T-helper 2 cell treated with Interferon-gamma antibody and Interleukin-4, amounts not matched to agents 100 ng/mL and 5 ng/mL, for 36 hours (primary cell): ENCODE results near the gene HMGB3. TPM values are rescaled to one million over a fixed set of nuclear protein-coding genes. Genes with fewer than 3 reads are reported as not detected.
"Not testable (repeated sequence)": the region's sequence is repeated elsewhere in the genome, so short reads cannot be mapped to it uniquely, and the experiment has no call there.

Source experiments
- intact Hi-C: fragments of 100-400 bp; cut with micrococcal nuclease; formaldehyde crosslinking; loops from one replicate; pipeline ENCODE4 v1.15.1; 2023
- total RNA-seq: library from RNA; stranded (reverse); gene quantifications from 2 replicates; pipeline ENCODE4 v1.2.3, GENCODE V29; 2022

The HMGB3 gene
- 42.5 and 49.6 TPM in 2 replicates for total RNA-seq

DNA sequence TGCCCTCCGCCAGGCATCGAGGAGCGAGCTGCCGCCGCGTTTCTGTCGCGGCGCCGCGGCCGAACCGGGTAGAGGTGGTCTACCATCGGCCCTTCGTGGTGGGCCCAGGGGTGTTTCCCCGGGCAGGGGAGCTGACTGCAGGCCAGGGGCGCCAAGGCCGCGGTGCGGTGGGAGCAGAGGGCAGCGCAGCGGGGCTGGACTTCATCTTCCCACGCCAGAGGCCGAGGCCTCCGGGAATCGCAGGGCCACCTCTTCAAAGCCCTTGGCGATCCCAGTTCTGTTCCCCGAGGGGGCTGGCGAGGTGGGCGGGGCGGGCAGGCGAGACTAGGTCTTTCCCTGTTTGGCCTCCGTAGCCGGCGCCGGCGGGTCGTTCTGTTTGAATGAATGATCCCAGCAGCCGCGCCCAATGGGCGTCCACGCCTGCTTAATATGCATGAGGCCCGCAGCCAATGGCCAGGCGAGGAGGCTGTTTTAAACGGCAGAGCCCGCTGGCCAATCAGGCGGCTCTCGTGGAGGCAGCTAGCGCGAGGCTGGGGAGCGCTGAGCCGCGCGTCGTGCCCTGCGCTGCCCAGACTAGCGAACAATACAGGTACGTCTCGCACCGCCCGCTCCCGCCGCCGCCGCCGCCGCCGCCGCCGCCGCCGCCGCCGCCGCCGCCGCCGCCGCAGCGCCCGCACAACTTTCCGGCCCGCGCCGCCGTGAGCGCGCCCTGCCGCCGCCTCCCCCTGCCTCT lies at the start of gene HMGB3:
TSS of gene HMGB3 (plus strand) at position 548 of the 733 bp plus-strand sequence. CDS start 2,265 bp downstream, outside the sequence.
- intact Hi-C loops: loop anchor here (1.0 to 10.0 kb wide), 6 partner anchors 85 to 1849 kb away; partner anchors contain the start of genes CD99L2, CETN2, NSDHL and VMA21

DNA sequence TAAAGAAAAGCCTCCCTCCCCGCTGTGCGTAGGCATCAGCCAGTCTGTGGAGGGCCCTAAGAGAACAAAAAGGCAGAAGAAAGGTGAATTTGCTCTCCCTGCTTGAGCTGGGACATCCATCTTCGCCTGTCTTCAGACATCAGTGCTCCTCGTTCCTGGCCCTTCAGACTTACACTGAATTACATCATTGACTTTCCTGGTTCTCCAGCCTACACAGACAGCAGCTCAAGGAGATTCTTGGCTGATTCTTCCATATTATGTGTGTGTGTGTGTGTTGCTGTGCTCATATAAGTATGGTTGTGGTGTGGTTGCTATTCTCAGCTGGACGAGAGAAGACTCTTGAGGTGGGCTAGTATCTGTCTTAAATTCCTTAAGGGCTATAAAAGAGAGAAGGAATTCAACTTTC lies 49.2 kb upstream of the HMGB3 start:
- intact Hi-C loops: no loop called here

DNA sequence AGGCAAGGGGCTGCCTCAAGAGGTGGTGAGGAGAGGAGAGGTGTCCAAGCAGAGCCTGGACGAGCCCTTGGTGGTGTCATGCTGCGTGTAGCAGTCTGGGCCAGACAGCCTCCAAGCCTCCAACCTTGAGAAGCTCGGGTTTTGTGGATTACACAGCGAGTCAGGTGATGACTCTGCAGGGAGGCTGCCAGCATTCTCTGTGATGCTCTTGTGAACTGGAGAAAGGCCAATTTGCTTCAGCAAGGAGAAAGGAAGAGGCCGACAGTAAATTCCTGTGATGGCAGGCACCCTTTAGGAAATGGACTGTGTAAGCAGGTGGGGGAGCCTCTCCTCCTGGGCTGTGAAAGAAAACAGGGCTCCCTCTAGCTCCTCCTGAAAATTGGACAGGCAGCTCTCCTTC lies 48.7 kb upstream of the HMGB3 start:
- intact Hi-C loops: no loop called here

DNA sequence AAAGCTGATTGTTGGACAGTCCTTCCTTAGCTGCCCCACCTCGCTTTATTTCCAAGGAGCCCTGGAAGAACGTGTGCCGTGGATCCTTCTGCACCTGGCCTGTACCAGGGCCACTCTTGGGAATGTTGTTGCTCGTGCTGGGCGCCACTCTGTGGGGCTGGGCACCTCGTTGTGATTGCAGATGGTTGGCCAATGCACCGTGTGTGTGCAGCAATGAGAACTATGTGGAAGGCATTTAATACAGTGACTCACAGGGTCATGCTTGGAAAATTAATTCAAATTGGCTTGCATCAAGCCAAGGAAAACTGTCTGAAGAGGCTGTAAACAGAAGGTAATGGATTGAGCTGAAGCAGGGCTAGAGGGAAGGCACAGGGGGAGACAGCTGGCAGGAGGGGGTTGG lies 47.7 kb upstream of the HMGB3 start:
- intact Hi-C loops: no loop called here

DNA sequence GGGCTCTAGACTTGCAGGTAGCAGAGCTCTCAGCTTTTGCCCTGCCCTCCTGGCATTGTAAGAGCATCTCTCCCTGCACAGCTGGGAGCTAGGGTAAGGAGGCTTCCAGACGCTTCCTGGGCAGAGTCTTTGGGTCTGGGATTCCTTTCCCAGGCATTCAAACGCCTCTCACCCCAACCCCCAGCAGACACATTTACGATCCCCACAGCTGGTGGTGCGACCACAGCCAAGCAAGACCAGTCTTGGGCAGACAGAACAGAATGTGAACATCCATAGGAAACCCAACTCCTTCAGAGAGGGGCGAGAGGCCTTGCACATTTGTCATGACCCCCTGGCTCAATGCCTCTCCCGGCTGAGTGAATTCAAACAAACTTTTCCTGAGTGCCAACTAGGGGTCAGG lies 46.6 kb upstream of the HMGB3 start:
- intact Hi-C loops: no loop called here

DNA sequence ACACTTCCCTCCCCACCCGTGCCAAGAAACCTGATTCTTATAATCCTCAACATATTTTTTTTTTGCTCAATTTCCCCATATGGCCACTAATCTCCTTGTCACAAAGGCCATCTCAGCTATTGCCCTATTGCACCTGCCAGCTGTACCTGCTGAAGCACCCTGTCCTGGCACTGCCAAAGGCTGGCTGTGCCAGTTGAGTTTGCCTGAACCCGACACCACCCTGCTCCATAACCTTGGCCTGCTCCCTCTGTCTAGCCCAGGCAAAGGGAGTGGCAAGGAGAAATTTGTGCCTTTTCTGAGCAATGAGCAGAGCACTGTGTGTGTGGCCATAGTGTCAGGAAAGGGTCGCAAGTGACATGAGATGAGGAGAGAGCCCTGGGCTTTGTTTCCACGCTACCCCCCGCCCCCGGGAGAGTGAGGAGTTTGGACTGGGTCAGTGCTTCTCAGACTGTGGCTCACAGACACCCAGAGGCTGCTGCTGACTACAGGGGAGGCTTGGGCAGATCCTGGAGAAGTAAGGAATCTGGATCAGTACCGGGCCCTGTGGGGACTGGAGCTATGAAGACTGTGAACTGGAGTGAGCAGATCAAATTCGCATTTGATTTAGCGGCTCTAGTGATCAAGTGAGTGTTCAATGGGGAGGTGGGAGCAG lies 42.2 kb upstream of the HMGB3 start:
- intact Hi-C loops: no loop called here

DNA sequence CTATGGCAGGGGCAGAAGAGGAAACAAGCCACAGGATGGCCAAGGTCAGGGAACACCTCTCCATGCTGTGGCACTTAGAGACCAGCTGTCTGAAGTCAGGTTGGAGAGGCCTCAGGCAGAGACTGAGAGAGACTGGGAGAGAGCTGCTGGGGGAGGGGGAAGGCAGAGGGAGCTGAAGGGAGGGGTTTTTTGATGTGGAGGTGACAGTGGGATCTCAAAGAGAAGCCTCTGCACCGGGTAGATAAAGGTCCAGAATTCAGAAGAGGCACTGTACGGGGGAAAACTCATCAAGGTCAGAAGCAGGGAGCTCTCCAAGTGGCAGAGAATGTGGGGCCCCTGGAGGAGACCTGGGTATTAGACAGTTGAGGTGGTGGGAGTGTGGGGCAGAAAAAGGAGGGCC lies 41.6 kb upstream of the HMGB3 start:
- intact Hi-C loops: no loop called here

DNA sequence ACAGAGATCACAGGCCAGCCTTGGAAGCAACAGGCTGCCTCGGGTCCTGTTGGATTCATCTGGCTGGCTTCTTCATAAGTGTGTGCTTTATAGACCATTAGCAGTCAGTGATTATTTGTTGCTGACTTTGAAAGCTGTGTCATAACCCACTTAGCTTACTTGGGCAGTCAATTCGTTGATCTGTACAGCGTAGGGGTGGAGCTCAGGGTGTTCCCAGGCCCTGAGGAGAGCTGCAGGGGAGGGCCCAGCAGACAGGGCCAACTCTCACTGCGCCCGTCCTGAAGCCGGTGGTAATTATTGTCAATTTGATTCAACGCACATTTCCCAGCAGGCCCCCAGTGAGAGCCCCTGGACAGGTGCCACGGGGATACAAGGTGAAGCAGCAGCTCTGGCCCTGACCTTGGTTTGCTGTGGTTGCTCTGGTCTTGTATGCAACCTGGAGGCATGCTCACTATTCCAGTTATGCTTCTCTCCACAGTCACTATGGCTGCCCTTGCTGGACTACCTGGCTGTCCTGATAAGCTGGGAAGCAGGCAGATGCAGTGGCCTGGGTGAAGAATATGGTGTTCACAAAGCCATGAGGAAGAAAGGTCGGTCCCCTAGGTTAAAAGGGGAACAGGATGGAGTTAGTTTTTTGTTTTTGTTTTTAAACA lies 40.1 kb upstream of the HMGB3 start:
- intact Hi-C loops: no loop called here

DNA sequence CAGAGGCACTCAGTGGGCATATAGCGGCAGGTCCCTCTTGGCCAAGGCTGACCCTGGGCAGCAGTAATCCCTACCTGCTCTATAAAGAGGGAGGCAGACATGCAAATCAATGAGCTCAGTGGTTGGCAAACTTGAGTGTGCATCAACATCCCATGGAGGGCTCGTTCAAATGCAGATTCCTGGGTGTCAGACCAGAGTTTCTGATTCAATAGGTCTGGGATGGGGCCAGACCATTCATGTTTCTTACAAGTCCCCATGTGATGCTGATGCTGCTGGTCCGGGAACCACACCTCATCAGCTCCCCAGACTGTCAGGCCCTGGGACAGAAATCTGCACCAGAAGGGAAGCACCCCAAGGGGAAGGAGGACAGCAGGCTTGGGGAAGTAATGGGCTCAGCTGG lies 38.9 kb upstream of the HMGB3 start:
- intact Hi-C loops: no loop called here

DNA sequence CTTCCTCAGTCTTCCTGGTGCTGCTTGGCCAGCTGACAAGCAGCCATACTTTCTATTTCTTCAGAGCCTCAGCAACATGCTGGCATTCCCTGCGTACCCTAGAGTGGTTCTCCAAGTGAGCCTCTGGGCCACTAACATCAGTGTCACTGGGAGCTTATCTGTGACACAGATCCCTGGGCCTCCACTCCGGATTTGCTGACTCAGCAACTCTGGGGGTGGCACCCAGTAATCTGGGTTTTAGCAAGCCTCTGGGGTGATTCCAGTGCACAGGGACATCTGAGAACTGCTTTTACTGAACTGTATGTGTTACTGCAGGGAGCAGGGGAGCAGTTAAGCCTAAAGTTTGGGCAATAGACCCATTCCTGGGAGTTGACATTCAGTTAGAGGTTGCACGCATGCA lies 28.2 kb upstream of the HMGB3 start:
- intact Hi-C loops: no loop called here

DNA sequence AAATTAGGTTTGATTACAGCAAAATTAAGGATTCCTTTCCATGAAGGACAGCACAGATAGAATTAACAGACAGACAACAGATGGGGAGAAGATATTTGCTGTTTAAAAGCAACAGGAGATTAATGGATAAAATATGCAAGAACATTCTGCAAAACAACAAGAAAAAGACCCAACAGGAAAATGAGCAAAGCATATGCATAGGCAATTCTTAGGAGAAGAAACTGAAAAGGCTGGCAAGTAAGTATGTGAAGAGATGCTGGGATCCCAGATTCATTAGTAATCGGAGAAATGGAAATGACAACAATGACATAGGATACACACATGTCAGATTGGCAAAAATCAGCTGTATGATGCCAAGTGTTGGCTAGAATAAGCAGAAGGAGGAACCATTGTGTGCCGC lies 27.5 kb upstream of the HMGB3 start:
- intact Hi-C loops: no loop called here

DNA sequence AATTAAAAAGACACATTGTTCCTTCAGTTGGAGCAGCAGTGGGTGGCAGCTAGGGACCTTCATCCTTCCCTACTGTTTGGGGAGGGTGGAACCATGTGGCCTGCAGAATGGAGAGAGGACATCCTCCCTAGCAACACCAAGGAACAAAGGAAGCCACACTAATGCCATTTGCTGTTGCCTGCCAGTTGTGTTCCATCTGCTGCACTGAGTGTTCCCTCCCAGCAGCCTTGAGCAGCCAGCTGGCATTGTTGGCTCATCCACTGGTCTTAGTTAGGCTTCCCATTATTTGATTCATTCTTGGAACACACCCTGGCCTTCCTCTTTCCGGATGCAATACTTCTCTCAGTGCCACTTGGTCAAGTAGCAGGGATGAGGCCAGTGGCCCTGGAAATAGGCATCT lies 25.0 kb upstream of the HMGB3 start:
- intact Hi-C loops: no loop called here

DNA sequence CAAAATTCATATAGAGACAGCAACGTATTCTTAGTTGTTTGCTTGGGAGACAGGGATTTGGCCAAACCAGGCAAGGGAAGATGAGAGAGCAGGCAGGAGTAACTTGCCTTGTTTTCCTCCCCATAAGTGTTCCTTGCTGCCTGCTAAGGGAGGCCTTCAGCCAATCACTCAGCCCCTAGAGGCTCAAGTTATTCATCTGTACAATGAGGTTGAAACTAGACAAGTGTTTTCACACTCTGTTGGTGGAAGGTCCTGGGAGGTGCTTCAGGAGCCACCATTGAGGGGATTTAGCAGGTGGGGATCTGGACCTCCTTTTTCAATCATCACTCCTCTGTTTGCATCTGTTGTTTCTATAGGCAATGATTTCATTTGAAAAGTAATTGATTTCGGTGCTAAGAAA lies 23.6 kb upstream of the HMGB3 start:
- intact Hi-C loops: no loop called here

DNA sequence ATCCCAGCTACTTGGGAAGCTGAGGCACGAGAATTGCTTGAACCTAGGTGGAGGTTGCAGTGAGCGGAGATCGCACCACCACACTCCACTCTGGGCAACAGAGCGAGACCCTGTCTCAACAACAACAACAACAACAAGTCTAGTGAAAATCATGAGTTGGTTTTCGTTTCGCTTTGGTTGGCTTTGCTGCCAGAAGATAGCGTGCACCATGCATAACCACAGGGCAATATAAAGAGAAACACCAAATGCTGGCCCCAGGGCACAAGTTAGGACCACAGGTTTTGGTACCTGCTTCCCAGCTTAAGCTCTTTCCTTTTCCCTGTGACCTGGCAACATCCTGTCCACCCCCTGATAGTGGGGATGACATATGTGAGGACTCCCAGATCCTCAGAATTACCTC lies 21.5 kb upstream of the HMGB3 start:
- intact Hi-C loops: no loop called here

DNA sequence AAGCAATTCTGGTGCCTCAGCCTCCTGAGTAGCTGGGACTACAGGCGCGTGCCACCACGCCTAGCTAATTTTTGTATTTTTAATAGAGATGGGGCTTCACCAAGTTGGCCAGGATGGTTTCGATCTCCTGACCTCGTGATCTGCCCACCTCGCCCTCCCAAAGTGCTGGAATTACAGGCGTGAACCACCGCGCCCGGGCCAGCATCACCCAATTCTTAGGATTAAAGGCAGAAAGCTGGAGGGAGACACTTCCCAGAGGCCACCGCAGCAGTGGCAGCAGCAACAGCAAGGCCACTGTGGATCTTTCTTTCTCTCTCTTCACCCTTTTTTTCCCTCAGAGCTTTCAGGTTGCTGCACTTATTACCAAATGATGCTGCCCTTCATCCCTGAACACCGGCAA lies 18.7 kb upstream of the HMGB3 start:
- intact Hi-C loops: not testable (repeated sequence)

DNA sequence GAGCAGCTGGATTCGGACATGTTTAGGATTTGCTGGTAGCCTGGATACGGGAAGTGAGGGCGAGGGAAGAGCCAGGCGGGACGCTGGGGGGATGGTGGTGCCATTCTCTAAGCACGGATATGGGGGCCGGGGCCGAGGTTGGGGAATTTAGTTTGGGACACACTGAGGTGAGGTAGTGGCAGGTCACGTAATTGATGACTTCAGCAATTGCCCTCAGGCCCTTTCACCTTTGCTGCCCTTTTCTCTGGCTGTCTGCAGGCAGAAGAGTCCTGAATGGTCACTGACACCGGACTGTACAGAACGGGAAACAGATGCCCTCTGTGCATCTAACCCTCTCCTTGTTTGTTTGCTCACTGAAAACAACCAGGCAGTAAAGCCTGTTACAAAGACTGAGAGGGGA lies 16.9 kb upstream of the HMGB3 start:
- intact Hi-C loops: no loop called here

DNA sequence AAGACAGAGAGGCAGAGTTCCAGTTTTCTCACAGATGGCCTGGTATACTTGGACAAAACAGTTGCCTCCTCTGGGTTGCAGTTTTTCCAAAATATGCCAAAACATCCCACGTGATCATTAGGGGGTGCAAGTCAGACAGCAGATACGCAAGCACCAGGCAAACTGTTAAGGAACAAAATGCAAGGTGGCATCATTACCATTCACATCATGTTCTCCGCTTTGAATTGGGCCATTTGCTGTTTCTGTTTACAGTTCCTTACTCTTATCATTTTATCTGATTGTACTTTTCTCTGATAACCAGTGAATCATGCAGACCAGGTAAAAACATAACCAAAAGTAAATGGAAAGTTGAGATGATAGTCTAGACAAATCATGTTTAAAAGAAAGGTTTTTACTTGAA lies 16.4 kb upstream of the HMGB3 start:
- intact Hi-C loops: no loop called here

DNA sequence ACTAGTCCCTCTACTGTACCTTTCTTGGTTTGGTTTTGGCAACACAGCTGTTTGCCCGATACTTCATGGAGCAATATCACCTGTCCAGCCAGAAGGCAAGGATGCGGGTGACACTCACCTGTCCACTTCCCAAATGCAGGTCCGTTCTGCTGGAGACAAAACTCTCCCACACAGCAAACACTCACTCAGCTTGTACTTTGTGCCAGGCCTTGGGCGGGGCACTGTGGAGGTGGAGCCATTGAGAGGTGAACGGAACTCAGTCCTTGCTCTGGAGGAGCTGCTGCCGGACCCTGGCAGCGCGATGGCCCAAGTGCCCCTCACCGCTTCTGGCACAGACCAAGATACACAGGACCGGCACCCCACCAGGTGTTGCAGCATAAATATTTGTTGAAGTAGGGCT lies 15.3 kb upstream of the HMGB3 start:
- intact Hi-C loops: no loop called here

DNA sequence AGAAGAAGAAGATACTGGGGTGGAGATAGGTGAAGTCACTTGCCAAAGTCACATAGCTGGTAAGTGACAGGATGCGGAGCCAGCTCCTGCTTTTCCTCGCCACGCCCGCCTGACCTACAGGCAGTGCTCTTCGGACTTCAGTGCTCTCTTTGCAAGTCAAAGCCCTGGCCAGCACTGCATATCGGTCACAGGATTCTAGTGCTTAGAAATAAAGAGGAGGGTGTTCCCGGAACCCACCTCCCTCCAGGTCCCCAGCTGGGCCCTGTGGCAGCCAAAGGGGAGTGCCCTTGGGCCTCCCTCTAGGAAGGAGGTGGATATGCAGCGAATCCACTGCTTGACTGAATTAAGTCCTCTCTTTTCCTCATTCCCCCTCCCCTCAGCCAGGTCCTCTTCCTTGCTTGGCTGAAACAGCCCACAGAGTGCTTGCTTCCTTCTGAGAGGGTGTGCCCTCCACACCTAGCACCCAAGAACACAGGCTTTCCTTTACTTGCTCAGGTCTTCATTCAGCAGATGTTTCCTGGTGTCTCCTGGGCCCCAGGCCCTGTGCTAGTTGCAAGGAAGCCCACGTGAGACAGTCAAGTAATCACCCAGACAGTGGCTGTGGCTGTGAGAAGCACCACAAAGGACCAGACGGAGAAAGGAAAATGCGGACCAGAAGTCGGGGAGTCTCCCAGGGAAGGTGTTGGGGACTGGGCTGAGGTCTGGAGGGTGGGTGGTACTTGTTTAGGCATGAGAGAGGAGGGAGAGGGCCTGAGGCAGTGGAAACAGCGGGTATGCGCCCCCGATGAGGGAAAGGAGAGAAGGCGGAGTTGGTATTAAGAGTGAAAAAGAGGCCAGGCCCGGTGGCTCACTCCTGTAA lies 14.0 kb upstream of the HMGB3 start:
- intact Hi-C loops: no loop called here

DNA sequence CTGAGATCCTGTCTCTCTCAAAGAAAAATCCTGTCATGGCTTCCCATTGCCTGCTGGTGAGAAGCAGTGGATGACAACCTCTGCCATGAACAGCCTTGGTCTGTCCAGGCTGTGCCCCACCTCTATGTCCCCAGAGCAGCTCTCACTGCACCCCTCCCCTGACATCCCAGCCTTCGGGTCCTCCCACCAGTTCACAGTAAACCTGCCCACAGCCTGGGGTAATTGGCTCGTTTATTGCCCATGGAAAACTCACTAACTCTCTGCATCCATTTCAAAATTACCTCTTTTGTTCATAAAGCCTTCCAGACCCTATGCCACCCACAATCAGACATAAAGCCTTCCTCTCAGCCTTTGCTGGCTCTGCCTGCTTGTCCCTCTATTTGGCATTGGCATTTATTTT lies 10.7 kb upstream of the HMGB3 start:
- intact Hi-C loops: no loop called here

DNA sequence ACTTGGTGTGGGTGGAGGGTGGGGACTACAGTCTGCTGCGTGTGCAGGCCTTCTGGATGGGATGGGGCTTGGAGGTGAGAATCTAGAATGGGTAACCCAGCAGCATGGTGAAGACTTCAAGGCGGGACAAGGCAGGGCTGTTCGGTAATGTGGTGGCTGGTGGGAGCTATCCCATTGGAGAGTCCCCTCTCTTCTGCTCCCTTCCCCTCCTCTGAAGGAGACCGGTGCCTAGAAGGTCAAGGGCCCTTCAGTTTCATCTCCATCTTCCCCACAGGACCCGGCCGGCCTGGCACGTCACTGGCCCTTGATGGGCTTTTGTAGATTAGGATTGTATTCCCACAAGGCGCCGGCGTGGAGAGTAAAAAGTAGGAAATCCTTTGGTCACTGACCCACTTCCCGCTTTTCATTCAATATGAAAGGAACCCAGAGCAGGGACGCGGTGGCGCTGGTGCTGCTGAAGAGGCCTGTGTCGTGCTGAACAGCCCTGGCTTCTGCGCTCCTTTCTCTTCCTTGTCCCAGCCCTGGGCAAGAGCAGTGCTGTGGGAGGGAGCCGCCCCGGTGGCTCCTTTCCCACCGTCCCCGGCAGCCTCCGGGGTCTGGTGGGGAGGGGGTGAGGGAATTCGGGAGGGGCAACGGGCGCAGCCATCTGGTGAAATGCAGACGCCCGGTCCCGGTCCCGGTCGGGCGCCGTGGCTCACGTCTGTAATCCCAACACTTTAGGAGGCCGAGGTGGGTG lies 7.3 kb upstream of the HMGB3 start:
- intact Hi-C loops: no loop called here
